K562 treated with DMSO at 1 percent for 24 hours (cell line): ENCODE results near the gene EHMT1. TPM values are rescaled to one million over a fixed set of nuclear protein-coding genes. Genes with fewer than 3 reads are reported as not detected.

ENCODE experiments used
- total RNA-seq: library from RNA; unstranded; fragments of 300-600 nt; gene quantifications from 2 replicates; pipeline ENCODE4 v1.2.3, GENCODE V29; 2022; ENCODE audit warnings: low read depth; ENCODE audit not compliant: insufficient read depth

The EHMT1 gene
- total RNA-seq, result 60.7 and 64.1 TPM in 2 replicates

DNA sequence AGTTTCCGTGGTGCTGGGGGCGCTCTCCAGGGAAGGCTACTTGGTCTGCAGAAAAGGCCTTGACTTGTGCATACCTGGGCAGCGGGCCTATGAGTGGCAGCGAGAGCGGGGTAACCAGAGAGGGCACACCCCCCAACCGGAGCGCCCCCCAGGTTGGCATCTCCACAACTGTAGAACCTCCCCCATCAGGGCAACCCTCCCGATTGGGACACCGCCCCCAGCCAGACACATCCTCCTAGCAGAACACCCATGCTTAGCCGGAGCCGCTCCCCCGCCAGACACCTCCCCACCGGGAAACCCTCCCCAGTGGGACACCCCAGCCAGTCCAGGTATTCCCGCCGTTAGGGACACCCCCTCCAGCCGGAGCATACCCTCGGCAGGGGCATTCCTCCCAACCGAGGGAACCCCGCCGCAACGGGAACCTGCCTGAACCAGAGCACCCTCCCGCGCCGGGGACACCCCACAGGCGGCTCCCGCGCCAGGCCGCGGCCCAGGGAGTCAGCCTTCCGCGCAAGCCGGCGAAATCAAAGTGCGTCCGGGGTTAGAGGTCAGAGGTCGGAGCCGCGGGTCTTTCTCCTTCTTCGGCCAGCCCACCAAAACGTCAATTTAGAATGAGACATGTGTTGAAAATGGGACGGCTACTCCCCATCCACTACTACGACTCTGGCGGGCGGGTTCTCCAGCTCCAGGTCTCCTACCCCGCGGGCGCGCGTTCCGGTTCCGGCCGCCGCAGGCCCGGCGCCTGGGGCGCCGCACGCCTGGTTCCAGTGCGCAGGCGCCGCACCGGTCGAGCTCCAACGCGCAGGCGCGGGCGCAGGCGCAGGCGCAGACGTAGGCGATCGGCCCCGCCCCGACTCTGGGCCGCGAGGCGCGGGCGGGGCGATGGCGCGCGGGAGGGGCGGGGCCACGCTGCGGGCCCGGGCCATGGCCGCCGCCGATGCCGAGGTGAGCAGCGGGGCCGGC, at the start of gene EHMT1:
EHMT1 (plus strand) TSS at position 901 of the 963 bp plus-strand sequence; CDS start at position 925, 24 bp downstream.

DNA sequence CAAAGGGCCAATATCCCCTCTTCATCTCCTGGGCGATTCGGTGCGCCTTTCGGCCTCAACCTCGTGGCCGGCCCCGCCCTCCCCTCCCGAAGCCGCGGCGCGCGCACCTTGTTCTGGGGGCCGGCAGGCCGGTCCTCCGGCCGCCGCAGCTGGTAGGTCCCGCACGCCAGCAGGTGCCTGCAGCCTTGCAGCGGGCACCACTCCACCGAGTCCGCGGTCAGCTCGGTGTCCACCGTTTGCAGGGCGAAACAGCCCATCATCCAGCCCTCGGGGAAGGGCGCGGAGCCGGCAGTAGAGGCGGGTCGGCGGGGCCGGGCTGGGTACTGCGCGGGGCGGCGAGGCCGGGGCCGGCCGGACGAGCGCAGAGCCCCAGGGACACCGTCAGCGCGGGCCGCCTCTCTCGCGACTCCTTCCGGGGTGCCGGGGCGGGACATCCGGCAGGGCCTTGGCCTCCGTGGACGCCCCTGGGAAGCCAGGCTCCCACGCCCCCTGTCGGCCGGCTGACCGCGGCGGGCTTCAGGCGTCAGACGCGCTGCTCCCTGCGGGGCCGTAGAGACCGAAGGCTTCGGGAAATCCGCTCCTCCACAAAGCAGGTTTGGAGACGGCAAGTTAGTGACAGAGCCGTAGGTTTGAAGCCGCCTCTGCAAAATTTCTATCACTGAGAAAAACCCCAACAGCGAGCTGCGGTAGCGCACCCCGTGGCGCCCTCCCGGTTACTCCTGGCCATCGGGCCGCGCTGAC, 40.1 kb upstream of the EHMT1 start, which contains the start of gene DPH7:
DPH7 (minus strand) TSS at position 408 of the 741 bp plus-strand sequence; CDS start at position 260, 148 bp downstream.

GRCh38 chr9:137590469-137591383, 28.1 kb upstream of the EHMT1 start, which contains the start of gene ZMYND19:
TSS of gene ZMYND19 (minus strand) at chr9:137590512. CDS start at chr9:137590263, 249 bp downstream.

GRCh38 chr9:137605121-137606004, 13.4 kb upstream of the EHMT1 start, which contains the start of gene ARRDC1:
TSS of gene ARRDC1 (plus strand) at chr9:137605686. CDS start at chr9:137605718, 32 bp downstream.

GRCh38 chr9:137877506-137878122, 258.8 kb downstream of the EHMT1 start, which contains the start of gene CACNA1B:
TSS of gene CACNA1B (plus strand) at chr9:137877782. CDS start at chr9:137877934, 152 bp downstream.

Other genes starting within 250 kb of the EHMT1 start
- gene EXD3, start 195.8 kb upstream of the EHMT1 start, total RNA-seq, result 12.1 and 16.9 TPM in 2 replicates
- gene NOXA1, start 195.6 kb upstream of the EHMT1 start, total RNA-seq, result 1.9 and 2.1 TPM in 2 replicates
- gene ENTPD8, start 177.6 kb upstream of the EHMT1 start, total RNA-seq, result 0.21 TPM in 1 of 2 replicates, not detected in the other
- gene NSMF, start 159.7 kb upstream of the EHMT1 start, total RNA-seq, result 54.0 and 55.9 TPM in 2 replicates
- 1.3 and 1.4 TPM in 2 replicates for gene PNPLA7, start 68.6 kb upstream of the EHMT1 start, total RNA-seq
- 146 and 147 TPM in 2 replicates for gene MRPL41, start 67.1 kb upstream of the EHMT1 start, total RNA-seq
- 32.0 and 32.6 TPM in 2 replicates for gene DPH7, start 40.1 kb upstream of the EHMT1 start, total RNA-seq
- 51.3 and 54.1 TPM in 2 replicates for gene ZMYND19, start 28.5 kb upstream of the EHMT1 start, total RNA-seq
- 62.2 and 73.1 TPM in 2 replicates for gene ARRDC1, start 13.3 kb upstream of the EHMT1 start, total RNA-seq